Aorta (tissue), 5 donors: ENCODE data around the gene ACBD4. TPM values are rescaled to one million over a fixed set of nuclear protein-coding genes. Genes with fewer than 3 reads are reported as not detected.

Experiments
- ATAC-seq: fragments of 200-7000 bp; cut with Tn5 transposase; one replicate; pipeline ENCODE4 v1.9.1; 2022; ENCODE audit warnings: moderate library complexity; ENCODE audit not compliant: low FRiP score
- DNase-seq, 2 donors: peaks; one replicate each; pipeline ENCODE4 v3.0.0-alpha.2; 2020
- H3K27ac ChIP-seq, 2 donors: one replicate each; pipeline ENCODE4 v1.5.1; 2013; ENCODE audit warnings: low read length in 2 of 2, mild to moderate bottlenecking in 2 of 2, moderate library complexity in 2 of 2, control low read depth in 1 of 2, inconsistent platforms in 1 of 2, low read depth in 1 of 2
- H3K27me3 ChIP-seq, 2 donors: one replicate each; pipeline ENCODE4 v1.6.1; 2013; ENCODE audit warnings: control low read depth in 1 of 2, low read length in 1 of 2, mild to moderate bottlenecking in 1 of 2, moderate library complexity in 1 of 2; ENCODE audit not compliant: insufficient read depth in 2 of 2, control insufficient read depth in 1 of 2
- H3K36me3 ChIP-seq, 2 donors: one replicate each; pipeline ENCODE4 v1.6.1; 2013; ENCODE audit warnings: control low read depth in 1 of 2, low read length in 1 of 2, mild to moderate bottlenecking in 1 of 2; ENCODE audit not compliant: insufficient read depth in 2 of 2, control insufficient read depth in 1 of 2
- H3K4me1 ChIP-seq, 2 donors: one replicate each; pipeline ENCODE4 v1.6.1; 2013; ENCODE audit warnings: low read length in 2 of 2, control low read depth in 1 of 2, mild to moderate bottlenecking in 1 of 2, moderate library complexity in 1 of 2; ENCODE audit not compliant: insufficient read depth in 2 of 2, control insufficient read depth in 1 of 2
- H3K4me3 ChIP-seq, 2 donors: one replicate each; pipeline ENCODE4 v1.5.1; 2013; ENCODE audit warnings: low read length in 2 of 2, control low read depth in 1 of 2, mild to moderate bottlenecking in 1 of 2
- H3K9me3 ChIP-seq: one replicate; pipeline ENCODE4 v1.6.1; 2013; ENCODE audit warnings: mild to moderate bottlenecking, low read length; ENCODE audit not compliant: control insufficient read depth
- WGBS, 2 donors: extraction: QIAGEN DNeasy Blood & Tissue Kit; methylation state at CpG; one replicate each; pipeline ENCODE4 v1.1.7; 2013; 5-methylcytosine and 5-hydroxymethylcytosine counted together
- intact Hi-C, 2 donors: fragments of 100-400 bp; cut with DNase I; formaldehyde crosslinking; loops; one replicate each; pipeline versions ENCODE4 v1.14.2 to v1.15.0; 2022
- polyA plus RNA-seq, 2 donors: library from polyadenylated mRNA; stranded (reverse); fragments of 200-250 nt; gene quantifications; one replicate each; pipeline ENCODE4 v1.2.3, GENCODE V29; 2013
- total RNA-seq, 2 donors: library from RNA; stranded (reverse); fragmentation: NEBNext Ultra II Directional; extraction: Animal tissue kit (Norgen Biotek cat#: 25700); gene quantifications; one replicate each; pipeline ENCODE4 v1.2.1, GENCODE V29; 2021
- donor health status: healthy with polysubstance abuse.
- donor health status: Bipolar disorder and iron deficiency.
- donor health status: DM: no; HTN: no; CAD: no.
- donor health status: DM: no; HTN: no; CAD: no.
- donor health status: DM: yes; HTN: yes; CAD: no.

The ACBD4 gene
- total and polyA plus RNA-seq, 4 donors = 16.1 to 69.7 (median 46.0) TPM

DNA sequence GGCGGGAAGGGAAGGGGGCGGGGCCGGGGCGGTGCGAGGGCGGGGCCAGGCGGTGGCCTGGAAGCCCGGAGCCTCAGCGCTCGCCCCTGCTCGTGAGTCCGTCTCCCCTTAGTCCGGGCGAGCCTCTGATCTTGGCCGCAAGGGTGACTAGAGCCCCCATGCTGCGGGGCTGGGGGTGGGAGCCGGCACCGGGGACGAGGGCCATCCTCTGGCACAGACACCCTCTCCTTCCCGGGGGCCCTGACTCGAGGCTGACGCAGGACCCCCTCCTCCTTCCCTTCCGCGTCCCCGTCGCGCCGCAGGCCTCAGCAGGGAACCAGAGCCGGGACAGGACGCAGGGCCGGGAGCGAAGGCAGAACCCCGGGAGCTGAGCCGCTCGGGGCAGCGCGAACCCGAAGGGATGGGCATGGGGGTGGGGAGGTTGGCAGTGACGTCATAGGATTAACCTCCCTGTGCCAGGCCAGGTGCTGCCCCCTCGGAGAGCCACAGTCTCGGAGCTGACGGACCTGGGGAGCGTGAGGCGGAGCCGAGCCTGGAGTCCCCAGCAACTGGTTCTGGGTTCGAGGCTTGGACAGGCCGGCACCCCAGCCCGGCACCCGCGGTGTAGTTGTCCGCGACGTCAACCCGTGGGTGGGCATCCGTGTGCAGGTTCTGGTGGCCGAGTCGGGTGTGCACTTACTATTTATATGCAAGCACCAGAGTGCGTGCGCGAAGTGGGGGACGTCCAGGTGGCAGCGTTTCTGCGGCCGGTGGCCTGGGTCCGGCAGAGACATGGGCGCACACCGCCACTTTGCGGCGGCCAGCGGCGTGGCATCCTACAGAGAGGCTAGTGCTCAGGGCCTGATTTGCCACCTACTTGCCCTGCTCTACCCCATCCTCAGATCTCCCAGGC, 2.7 kb upstream of the ACBD4 start:
- DNase-seq = peak; percentile 90 to 94
- Histone ChIP-seq H3K36me3 (no peaks in the 10 kb centered on the region), H3K4me1 (peaks cover 0 to 3% of the 10 kb centered on the region in 2 donors), H3K27ac (peak overlapping the region; percentile 83 to 95), H3K9me3 (no peaks in the 10 kb centered on the region), H3K27me3 (no peaks in the 10 kb centered on the region), H3K4me3 (peak overlapping the region; percentile 73 to 98)
- intact Hi-C loops = loop anchor here (2.0 to 10.0 kb wide), 6 partner anchors 34 to 358 kb away; no protein-coding TSS in a partner anchor
- 0% methylated on average over 59 to 71 of the region's 71 CpGs for whole genome bisulfite sequencing, 2 donors
- ATAC-seq = peak; percentile 86

DNA sequence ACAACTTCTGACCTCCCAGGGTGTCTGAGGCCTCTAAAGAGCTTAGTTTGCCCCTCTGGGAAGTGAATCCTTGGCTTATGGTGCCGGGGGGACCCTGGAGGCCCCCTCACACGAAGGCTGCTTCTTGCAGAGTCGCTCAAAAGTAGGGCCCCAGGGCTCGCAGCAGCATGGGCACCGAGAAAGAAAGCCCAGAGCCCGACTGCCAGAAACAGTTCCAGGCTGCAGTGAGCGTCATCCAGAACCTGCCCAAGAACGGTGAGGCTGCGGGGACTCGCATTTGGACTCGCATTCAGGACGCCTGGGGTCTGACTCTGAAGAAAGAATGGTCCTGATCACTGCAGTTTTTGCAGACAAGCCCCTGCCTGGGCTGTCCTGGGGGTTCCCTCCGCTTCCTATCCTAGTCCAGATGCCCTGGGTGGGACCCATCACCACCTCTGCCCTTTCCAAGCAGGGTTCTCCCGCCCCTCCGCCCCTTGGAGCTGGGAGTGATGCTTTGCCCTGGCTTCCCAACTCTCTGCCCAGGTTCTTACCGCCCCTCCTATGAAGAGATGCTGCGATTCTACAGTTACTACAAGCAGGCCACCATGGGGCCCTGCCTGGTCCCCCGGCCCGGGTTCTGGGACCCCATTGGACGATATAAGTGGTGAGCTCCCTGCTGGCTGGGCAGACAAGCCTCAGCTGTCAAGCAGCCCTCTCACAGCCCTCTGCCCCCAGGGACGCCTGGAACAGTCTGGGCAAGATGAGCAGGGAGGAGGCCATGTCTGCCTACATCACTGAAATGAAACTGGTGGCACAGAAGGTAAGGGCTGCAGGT, 698 bp downstream of the ACBD4 start:
- DNase-seq (peak in 1 of 2 donors; percentile 79), ATAC-seq (no peak)
- H3K4me1 ChIP-seq = no peaks in the 10 kb centered on the region
- H3K27me3 ChIP-seq = no peaks in the 10 kb centered on the region
- no peaks in the 10 kb centered on the region for H3K9me3 ChIP-seq
- intact Hi-C loops = loop anchor here (1.0 to 10.0 kb wide), 2 partner anchors 61 to 361 kb away; no protein-coding TSS in a partner anchor
- peak overlapping the region; percentile 58 to 75 for H3K4me3 ChIP-seq
- H3K36me3 ChIP-seq = no peaks in the 10 kb centered on the region
- H3K27ac ChIP-seq = peak overlapping the region in 1 of 2 donors; percentile 76
- 31 to 32% methylated on average over 20 to 21 of the region's 21 CpGs for WGBS, 2 donors

DNA sequence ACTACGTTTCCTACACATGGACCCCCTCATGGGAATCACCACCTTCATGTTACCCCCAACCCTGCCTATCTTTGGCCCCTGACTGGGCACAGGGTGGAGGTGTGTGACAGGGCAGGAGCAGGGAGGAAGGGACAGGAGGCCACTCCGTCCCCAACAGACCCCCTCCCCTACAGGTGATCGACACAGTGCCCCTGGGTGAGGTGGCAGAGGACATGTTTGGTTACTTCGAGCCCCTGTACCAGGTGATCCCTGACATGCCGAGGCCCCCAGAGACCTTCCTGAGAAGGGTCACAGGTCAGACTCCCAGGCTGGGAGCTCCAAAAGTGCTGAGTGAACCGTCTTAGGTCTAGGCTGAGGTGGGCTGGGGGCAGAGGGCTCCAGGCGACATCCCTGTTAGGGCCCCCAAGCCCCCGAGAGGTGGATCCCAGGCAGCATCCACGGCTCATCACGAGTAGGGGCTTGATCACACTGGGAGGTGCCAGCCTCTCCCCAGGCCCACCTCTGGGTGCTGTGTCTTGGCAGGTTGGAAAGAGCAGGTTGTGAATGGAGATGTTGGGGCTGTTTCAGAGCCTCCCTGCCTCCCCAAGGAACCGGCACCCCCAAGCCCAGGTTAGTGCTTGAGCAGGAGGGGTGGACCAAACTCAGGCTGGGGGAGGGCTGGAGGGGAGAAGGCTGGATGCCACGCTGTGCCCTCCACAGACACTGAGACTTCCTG, 1.5 kb downstream of the ACBD4 start:
- no peak for ATAC-seq
- intact Hi-C loops = loop anchor here in 1 of 2 donors (10.0 kb wide), 1 partner anchor 362 kb away; no protein-coding TSS in a partner anchor
- H3K36me3 ChIP-seq = no peaks in the 10 kb centered on the region
- peak in 1 of 2 donors; percentile 63 for DNase-seq
- H3K27me3 ChIP-seq = no peaks in the 10 kb centered on the region
- no peak overlapping the region for H3K4me3 ChIP-seq
- WGBS, 2 donors = 81 to 84% methylated on average over 12 of the region's 12 CpGs
- H3K27ac ChIP-seq = no peak overlapping the region
- H3K4me1 ChIP-seq = no peaks in the 10 kb centered on the region
- no peaks in the 10 kb centered on the region for H3K9me3 ChIP-seq

DNA sequence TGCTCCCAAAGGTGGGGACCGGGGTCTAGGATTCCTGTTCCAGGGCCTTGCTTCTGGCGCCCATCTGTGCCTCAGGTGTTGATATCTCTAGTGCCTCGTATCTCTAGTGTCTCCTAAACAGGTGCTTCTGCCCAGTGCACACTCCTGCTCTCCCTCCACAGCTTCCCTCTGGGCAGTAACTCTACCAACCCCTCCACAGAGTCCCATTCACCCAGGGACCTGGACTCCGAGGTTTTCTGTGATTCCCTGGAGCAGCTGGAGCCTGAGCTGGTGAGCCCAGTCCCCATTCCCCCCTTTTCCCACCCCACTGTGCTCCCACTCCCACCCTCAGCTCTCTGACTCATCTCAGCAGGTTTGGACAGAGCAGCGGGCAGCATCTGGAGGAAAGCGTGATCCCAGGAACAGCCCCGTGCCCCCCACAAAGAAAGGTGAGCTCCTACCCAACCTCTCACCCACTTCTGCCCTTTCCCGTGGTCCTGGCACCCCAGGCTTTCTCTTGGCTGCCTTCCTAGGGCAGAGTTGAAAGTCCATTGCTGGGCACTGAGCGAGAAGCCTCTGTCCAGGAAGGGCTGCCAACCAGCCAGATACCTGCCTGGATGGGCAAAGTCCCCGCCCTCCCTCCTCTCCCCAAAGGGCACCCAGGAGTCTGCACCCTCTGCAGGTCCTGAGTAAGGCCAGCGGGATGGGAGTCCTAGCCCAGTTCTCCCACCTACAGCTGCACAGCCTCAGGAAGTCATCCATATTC, 2.2 kb downstream of the ACBD4 start:
- WGBS, 2 donors = 87 to 90% methylated on average over 11 of the region's 11 CpGs
- DNase-seq = peak in 1 of 2 donors; percentile 62

DNA sequence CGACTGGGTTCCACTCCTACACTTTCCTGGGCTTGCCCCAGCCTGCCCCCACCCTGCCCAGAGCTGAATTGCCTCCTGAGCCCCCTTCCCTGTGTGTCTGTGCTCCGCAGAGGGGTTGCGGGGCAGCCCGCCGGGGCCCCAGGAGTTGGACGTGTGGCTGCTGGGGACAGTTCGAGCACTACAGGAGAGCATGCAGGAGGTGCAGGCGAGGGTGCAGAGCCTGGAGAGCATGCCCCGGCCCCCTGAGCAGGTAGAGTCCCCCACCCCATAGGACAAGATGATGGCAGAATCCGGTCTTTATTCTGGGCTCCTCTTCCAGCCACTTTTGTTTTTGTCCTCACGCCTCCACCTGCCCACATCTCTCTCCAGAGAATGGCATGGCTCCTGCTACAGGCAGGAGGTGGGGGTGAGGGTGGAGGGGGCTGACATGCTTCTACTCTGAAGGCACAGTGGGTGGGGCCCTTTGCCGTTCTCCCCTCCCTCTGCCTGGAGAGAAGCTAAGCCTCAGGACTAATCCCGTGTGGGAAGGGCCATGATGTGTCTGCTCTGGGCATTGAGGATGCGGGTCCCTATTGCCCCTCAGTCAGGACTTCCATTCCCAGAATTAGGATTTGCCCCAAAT, 3.5 kb downstream of the ACBD4 start:
- H3K4me3 ChIP-seq = no peak overlapping the region
- no peak for ATAC-seq
- H3K4me1 ChIP-seq = no peaks in the 10 kb centered on the region
- intact Hi-C loops = loop anchor here in 1 of 2 donors (10.0 kb wide), 1 partner anchor 364 kb away; no protein-coding TSS in a partner anchor
- WGBS, 2 donors = 77 to 83% methylated on average over 12 to 14 of the region's 14 CpGs
- peak; percentile 35 to 64 for DNase-seq
- no peaks in the 10 kb centered on the region for H3K27me3 ChIP-seq
- no peaks in the 10 kb centered on the region for H3K36me3 ChIP-seq
- no peak overlapping the region for H3K27ac ChIP-seq
- no peaks in the 10 kb centered on the region for H3K9me3 ChIP-seq

More for the DNA sequence above, 2.2 kb downstream of the ACBD4 start:
- H3K27ac ChIP-seq = no peak overlapping the region
- H3K9me3 ChIP-seq = no peaks in the 10 kb centered on the region
- intact Hi-C loops = loop anchor here in 1 of 2 donors (10.0 kb wide), 1 partner anchor 363 kb away; no protein-coding TSS in a partner anchor
- ATAC-seq = no peak
- no peaks in the 10 kb centered on the region for H3K27me3 ChIP-seq
- H3K36me3 ChIP-seq = no peaks in the 10 kb centered on the region
- H3K4me3 ChIP-seq = no peak overlapping the region
- no peaks in the 10 kb centered on the region for H3K4me1 ChIP-seq

DNA sequence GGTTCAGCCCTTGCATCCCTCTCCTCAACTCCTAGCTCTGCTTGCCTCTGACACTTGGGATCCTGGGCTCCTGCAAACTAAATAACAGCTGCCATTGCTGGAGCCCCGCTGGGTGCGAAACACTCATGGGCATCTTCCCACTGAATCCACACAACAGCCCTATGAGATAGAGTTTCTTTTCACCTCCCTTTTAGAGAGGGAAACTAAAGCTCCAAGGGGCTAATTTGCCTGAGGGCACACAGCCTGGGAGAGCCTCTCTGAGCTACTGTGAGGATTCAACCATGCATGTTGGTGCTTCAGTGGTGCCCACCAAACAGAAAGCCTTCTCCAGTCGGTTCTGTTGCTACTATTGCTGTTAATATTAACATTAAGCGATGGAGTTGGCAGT, 4.0 kb downstream of the ACBD4 start:
- H3K4me3 ChIP-seq = no peak overlapping the region
- no peaks in the 10 kb centered on the region for H3K9me3 ChIP-seq
- peak; percentile 14 to 46 for DNase-seq
- H3K27me3 ChIP-seq = no peaks in the 10 kb centered on the region
- H3K27ac ChIP-seq = no peak overlapping the region
- intact Hi-C loops = loop anchor here in 1 of 2 donors (10.0 kb wide), 1 partner anchor 365 kb away; no protein-coding TSS in a partner anchor
- H3K4me1 ChIP-seq = no peaks in the 10 kb centered on the region
- ATAC-seq = no peak
- no peaks in the 10 kb centered on the region for H3K36me3 ChIP-seq
- 73 to 80% methylated on average over 4 of the region's 4 CpGs for WGBS, 2 donors

DNA sequence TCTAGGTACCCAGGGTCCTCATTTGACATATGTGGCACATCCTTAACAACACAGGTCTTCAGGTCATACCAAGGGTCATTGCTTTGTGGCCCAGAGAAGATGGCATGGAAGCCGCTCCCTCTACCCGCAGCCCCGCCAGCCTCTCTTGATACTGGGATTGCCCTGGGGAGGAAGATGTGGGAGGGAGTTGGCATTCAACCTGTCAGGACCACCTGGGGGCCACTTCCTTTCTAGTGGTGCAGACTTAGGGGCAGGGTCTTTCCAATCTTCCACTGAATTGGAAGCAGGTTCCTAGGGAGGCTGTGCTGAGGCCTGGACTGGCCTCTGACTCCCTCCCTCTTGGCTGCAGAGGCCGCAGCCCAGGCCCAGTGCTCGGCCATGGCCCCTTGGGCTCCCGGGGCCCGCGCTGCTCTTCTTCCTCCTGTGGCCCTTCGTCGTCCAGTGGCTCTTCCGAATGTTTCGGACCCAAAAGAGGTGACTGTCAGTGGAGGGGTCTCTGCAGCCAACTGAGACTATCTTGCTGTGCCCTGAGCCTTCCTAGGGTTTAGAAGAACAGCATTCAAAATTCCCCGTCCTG, 7.7 kb downstream of the ACBD4 start:
- Histone ChIP-seq H3K9me3 (no peaks in the 10 kb centered on the region), H3K4me3 (no peak overlapping the region), H3K4me1 (no peaks in the 10 kb centered on the region), H3K27me3 (no peaks in the 10 kb centered on the region), H3K27ac (peak overlapping the region; percentile 41 to 90), H3K36me3 (no peaks in the 10 kb centered on the region)
- no peak for ATAC-seq
- intact Hi-C loops = loop anchor here in 1 of 2 donors (10.0 kb wide), 1 partner anchor 172 kb away; the partner anchor contains the start of gene MAP3K14
- DNase-seq = peak; percentile 38 to 65
- WGBS, 2 donors = 51 to 61% methylated on average over 13 of the region's 13 CpGs
